Measurements from ENCODE around the gene BTN1A1.

- TF ChIP-seq EZH2 (optimal IDR thresholded peaks at IDR 0.05; ENCODE audit: low read depth, low read length) (no peak), CTCF (IDR thresholded peaks at IDR 0.05; ENCODE audit: low read length) (no peak), EZH2phosphoT487 (IDR thresholded peaks at IDR 0.05; ENCODE audit: low read length) (no peak)
Observed at GRCh38 chr6:26536571-26537159, 36.6 kb downstream of the BTN1A1 start.

Measured in MM.1S (cell line).